SK-N-SH (cell line): ENCODE results near the gene SLC7A1. TPM values are rescaled to one million over a fixed set of nuclear protein-coding genes. Genes with fewer than 3 reads are reported as not detected.

Experiments
- CTCF ChIA-PET: fragments of 300-600, 350-600 bp; formaldehyde crosslinking; extraction: SDS; loops from one replicate; lab custom pipeline; 2021; lab: Yijun Ruan, JAX
- POLR2A ChIA-PET: fragments of 350-600 bp; sonication (Branson Sonifier 250); formaldehyde crosslinking; extraction: SDS; loops from one replicate; lab custom pipeline; 2020; ENCODE audit warnings: antibody characterized with exemption, inconsistent platforms; lab: Yijun Ruan, JAX
- DNase-seq: peaks from one replicate; pipeline ENCODE4 v3.0.0; 2012
- H2AFZ ChIP-seq: fragments of 200-600 bp; sonication (generic); 2 replicates; pipeline ENCODE4 v1.8.1; 2016; ENCODE audit warnings: antibody characterized with exemption, mild to moderate bottlenecking, low read depth
- H3F3A ChIP-seq: fragments of 200-600 bp; sonication (generic); replicated peaks from 2 replicates; pipeline ENCODE3; 2016; ENCODE audit warnings: antibody characterized with exemption, mild to moderate bottlenecking; ENCODE audit not compliant: insufficient read depth
- H3K27ac ChIP-seq, 2 experiments: fragments of 200-500 bp in 1 of 2; fragments of 200-600 bp in 1 of 2; sonication (Bioruptor generic) in 1 of 2; sonication (generic), shearing (Covaris generic) in 1 of 2; 2 replicates each; pipeline versions ENCODE4 v1.5.1 to v1.6.1; 2014 to 2016; ENCODE audit warnings: low read depth in 2 of 2, inconsistent platforms in 1 of 2, low read length in 1 of 2, mild to moderate bottlenecking in 1 of 2, mixed read lengths in 1 of 2
- H3K27me3 ChIP-seq: fragments of 200-600 bp; sonication (generic), shearing (Covaris generic); 2 replicates; pipeline ENCODE4 v1.6.1; 2016; ENCODE audit warnings: mixed run types; ENCODE audit not compliant: insufficient read depth
- H3K36me3 ChIP-seq, 2 experiments: fragments of 200-500 bp in 1 of 2; fragments of 200-600 bp in 1 of 2; sonication (Bioruptor generic) in 1 of 2; sonication (generic) in 1 of 2; replicated peaks in 1 of 2; 2 replicates each; pipeline versions ENCODE3 to v1.5.1; 2014 to 2016; ENCODE audit warnings: low read length in 1 of 2, mild to moderate bottlenecking in 1 of 2; ENCODE audit not compliant: insufficient read depth in 2 of 2, control insufficient read depth in 1 of 2
- H3K4me1 ChIP-seq, 2 experiments: fragments of 200-500 bp in 1 of 2; fragments of 200-600 bp in 1 of 2; sonication (Bioruptor generic) in 1 of 2; sonication (generic), shearing (Covaris generic) in 1 of 2; 2 replicates each; pipeline versions ENCODE4 v1.5.1 to v1.6.1; 2014 to 2016; ENCODE audit warnings: low read depth in 1 of 2, low read length in 1 of 2, mixed run types in 1 of 2; ENCODE audit not compliant: insufficient read depth in 2 of 2, control insufficient read depth in 1 of 2
- H3K4me2 ChIP-seq: fragments of 200-600 bp; sonication (generic), shearing (Covaris generic); 2 replicates; pipeline ENCODE4 v1.6.1; 2017; ENCODE audit warnings: mixed run types
- H3K4me3 ChIP-seq, 2 experiments: fragments of 200-500 bp in 1 of 2; fragments of 200-600 bp in 1 of 2; sonication (Bioruptor generic) in 1 of 2; sonication (generic), shearing (Covaris generic) in 1 of 2; 2 replicates each; pipeline versions ENCODE4 v1.5.1 to v1.8.1; 2014 to 2016; ENCODE audit warnings: low read depth in 2 of 2, inconsistent platforms in 1 of 2, low read length in 1 of 2, mild to moderate bottlenecking in 1 of 2, mixed read lengths in 1 of 2, moderate library complexity in 1 of 2
- H3K79me2 ChIP-seq: fragments of 200-600 bp; sonication (generic); 2 replicates; pipeline ENCODE4 v1.8.1; 2017; ENCODE audit warnings: mild to moderate bottlenecking; ENCODE audit not compliant: insufficient read depth
- H3K9ac ChIP-seq: fragments of 200-600 bp; sonication (generic); 2 replicates; pipeline ENCODE4 v1.6.1; 2017; ENCODE audit warnings: mixed run types
- H3K9me2 ChIP-seq: fragments of 200-600 bp; sonication (generic); 2 replicates; pipeline ENCODE4 v1.6.1; 2017; ENCODE audit warnings: mixed run types
- H3K9me3 ChIP-seq: fragments of 200-600 bp; sonication (generic); 2 replicates; pipeline ENCODE4 v1.6.1; 2017; ENCODE audit warnings: mixed run types, mild to moderate bottlenecking, moderate library complexity
- H4K20me1 ChIP-seq: fragments of 200-600 bp; sonication (generic); 2 replicates; pipeline ENCODE4 v1.6.1; 2017; ENCODE audit warnings: mild to moderate bottlenecking, mixed run types; ENCODE audit not compliant: insufficient read depth
- ELF1 ChIP-seq: IDR thresholded peaks from 2 replicates; pipeline ENCODE4 v1.4.0; 2012
- FOXJ3 ChIP-seq: sonication (generic); formaldehyde crosslinking; IDR thresholded peaks from 2 replicates; pipeline ENCODE4 v1.5.1; 2020; ENCODE audit warnings: mild to moderate bottlenecking, missing genetic modification reagents
- MXI1 ChIP-seq: IDR thresholded peaks from 2 replicates; pipeline ENCODE4 v1.6.1; 2012; ENCODE audit warnings: mild to moderate bottlenecking, low read depth, low read length, improper control_type of control experiment
- NFIC ChIP-seq: IDR thresholded peaks from 2 replicates; pipeline ENCODE4 v1.4.0; 2012; ENCODE audit warnings: borderline replicate concordance
- SMC3 ChIP-seq: IDR thresholded peaks from 2 replicates; pipeline ENCODE4 v1.6.1; 2012; ENCODE audit warnings: low read depth, low read length, improper control_type of control experiment
- TEAD4 ChIP-seq: IDR thresholded peaks from 2 replicates; pipeline ENCODE4 v1.4.0; 2012; ENCODE audit warnings: mild to moderate bottlenecking, borderline replicate concordance; ENCODE audit not compliant: insufficient read depth
- WGBS: methylation state at CpG from one replicate; pipeline ENCODE4 v1.1.6; 2017; ENCODE audit warnings: low lambda C conversion rate; 5-methylcytosine and 5-hydroxymethylcytosine counted together
- polyA plus RNA-seq, 3 experiments: library from polyadenylated mRNA; depleted of rRNA; stranded (reverse); fragments of >200 nt; gene quantifications; 2 replicates each; pipeline ENCODE4 v1.2.3, GENCODE V29; 2012
- TF ChIP-seq, protein P1 (sequence below): fragments of 150-350 bp; IDR thresholded peaks from 2 replicates; pipeline ENCODE4 v1.6.1; 2016; ENCODE audit warnings: mild to moderate bottlenecking, low read depth, low read length
- TF ChIP-seq, protein P2 (sequence below): IDR thresholded peaks from 2 replicates; pipeline ENCODE4 v1.6.1; 2012; ENCODE audit warnings: mild to moderate bottlenecking, low read depth, low read length, moderate library complexity
- TF ChIP-seq, protein P3 (sequence below): fragments of 150-350 bp; IDR thresholded peaks from 2 replicates; pipeline ENCODE4 v1.6.1; 2017; ENCODE audit warnings: antibody characterized with exemption, low read length, low read depth, borderline replicate concordance

Gene SLC7A1
- polyA plus RNA-seq, 1 of the 3 experiments (the other 2 are of a cell fraction) = 14.0 TPM

DNA sequence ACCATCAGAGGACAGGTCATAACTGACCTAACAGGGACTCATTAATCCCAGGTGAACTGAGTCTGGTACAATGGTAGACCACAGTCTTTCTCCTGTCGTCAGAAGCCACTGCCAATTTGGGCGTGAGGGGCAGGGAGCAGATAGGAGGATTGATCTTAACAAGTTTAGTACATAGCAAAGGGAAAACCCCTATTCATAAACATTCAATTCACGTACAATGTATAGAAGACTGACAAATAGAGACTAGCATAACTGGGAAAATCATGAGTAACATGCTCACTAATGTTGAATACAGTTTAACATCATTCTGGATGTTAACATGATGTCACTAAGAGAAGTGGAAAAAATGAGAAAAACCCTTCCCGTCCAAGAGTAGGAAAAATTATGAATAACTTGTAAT lies 54.1 kb downstream of the SLC7A1 start:
- no peaks in the 10 kb centered on the region for H3K9me2 ChIP-seq
- ChIA-PET CTCF (no interaction called here), POLR2A (no interaction called here)
- peaks cover 59% of the 10 kb centered on the region for H4K20me1 ChIP-seq
- no peak overlapping the region for H2AFZ ChIP-seq
- no peaks in the 10 kb centered on the region for H3K9me3 ChIP-seq
- TF ChIP-seq FOXJ3 (CRISPR knock-in tag) (no peak), MXI1 (no peak), SMC3 (no peak), TEAD4 (no peak), NFIC (no peak), ELF1 (no peak)
- TF ChIP-seq, protein P1, sequence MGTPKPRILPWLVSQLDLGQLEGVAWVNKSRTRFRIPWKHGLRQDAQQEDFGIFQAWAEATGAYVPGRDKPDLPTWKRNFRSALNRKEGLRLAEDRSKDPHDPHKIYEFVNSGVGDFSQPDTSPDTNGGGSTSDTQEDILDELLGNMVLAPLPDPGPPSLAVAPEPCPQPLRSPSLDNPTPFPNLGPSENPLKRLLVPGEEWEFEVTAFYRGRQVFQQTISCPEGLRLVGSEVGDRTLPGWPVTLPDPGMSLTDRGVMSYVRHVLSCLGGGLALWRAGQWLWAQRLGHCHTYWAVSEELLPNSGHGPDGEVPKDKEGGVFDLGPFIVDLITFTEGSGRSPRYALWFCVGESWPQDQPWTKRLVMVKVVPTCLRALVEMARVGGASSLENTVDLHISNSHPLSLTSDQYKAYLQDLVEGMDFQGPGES = no peak
- TF ChIP-seq, protein P2, sequence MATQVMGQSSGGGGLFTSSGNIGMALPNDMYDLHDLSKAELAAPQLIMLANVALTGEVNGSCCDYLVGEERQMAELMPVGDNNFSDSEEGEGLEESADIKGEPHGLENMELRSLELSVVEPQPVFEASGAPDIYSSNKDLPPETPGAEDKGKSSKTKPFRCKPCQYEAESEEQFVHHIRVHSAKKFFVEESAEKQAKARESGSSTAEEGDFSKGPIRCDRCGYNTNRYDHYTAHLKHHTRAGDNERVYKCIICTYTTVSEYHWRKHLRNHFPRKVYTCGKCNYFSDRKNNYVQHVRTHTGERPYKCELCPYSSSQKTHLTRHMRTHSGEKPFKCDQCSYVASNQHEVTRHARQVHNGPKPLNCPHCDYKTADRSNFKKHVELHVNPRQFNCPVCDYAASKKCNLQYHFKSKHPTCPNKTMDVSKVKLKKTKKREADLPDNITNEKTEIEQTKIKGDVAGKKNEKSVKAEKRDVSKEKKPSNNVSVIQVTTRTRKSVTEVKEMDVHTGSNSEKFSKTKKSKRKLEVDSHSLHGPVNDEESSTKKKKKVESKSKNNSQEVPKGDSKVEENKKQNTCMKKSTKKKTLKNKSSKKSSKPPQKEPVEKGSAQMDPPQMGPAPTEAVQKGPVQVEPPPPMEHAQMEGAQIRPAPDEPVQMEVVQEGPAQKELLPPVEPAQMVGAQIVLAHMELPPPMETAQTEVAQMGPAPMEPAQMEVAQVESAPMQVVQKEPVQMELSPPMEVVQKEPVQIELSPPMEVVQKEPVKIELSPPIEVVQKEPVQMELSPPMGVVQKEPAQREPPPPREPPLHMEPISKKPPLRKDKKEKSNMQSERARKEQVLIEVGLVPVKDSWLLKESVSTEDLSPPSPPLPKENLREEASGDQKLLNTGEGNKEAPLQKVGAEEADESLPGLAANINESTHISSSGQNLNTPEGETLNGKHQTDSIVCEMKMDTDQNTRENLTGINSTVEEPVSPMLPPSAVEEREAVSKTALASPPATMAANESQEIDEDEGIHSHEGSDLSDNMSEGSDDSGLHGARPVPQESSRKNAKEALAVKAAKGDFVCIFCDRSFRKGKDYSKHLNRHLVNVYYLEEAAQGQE = no peak
- TF ChIP-seq, protein P3, sequence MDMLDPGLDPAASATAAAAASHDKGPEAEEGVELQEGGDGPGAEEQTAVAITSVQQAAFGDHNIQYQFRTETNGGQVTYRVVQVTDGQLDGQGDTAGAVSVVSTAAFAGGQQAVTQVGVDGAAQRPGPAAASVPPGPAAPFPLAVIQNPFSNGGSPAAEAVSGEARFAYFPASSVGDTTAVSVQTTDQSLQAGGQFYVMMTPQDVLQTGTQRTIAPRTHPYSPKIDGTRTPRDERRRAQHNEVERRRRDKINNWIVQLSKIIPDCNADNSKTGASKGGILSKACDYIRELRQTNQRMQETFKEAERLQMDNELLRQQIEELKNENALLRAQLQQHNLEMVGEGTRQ = no peak
- TF ChIP-seq, all 33 proteins: peak for 0
- Histone ChIP-seq H3K9ac (no peak overlapping the region), H3K4me3 (no peak overlapping the region), H3K4me1 (peaks cover 0 to 13% of the 10 kb centered on the region in 2 experiments; a peak in 2 of 4 replicates), H3K27ac (no peak overlapping the region), H3K4me2 (no peak overlapping the region), H3F3A (no peaks in the 10 kb centered on the region), H3K36me3 (peaks cover 0 to 5% of the 10 kb centered on the region in 2 experiments), H3K79me2 (peaks cover 91% of the 10 kb centered on the region), H3K27me3 (no peaks in the 10 kb centered on the region)
- WGBS = 93% methylated on average over 4 of the region's 4 CpGs
- DNase-seq = no peak

DNA sequence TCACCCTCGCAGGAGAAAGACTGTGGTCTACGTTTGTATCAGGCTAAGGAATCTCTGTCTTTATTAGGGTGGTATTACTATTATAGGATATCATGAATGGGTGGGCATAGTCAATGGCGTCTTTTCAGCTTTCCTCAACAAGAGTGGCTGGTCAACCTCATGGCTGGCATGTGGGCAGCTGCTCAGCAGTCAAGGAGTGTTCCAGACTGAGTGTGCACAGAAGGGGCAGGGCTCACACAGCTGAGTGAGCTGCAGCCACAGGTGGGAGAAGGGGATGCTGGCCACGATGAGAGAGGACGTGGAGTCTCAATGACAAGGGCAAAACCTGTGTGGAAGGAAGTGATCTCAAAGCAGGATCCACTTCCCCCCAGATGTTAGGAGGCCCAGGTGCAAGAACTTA lies 54.7 kb downstream of the SLC7A1 start:
- no peak overlapping the region for H3K4me3 ChIP-seq
- no peaks in the 10 kb centered on the region for H3K9me3 ChIP-seq
- no peaks in the 10 kb centered on the region for H3F3A ChIP-seq
- H3K79me2 ChIP-seq = peaks cover 85% of the 10 kb centered on the region
- H3K27ac ChIP-seq = no peak overlapping the region
- H3K9me2 ChIP-seq = no peaks in the 10 kb centered on the region
- H3K9ac ChIP-seq = no peak overlapping the region
- no peak for TF ChIP-seq TEAD4
- H4K20me1 ChIP-seq = peaks cover 59% of the 10 kb centered on the region
- peaks cover under 1 to 5% of the 10 kb centered on the region in 2 experiments for H3K36me3 ChIP-seq
- CTCF ChIA-PET = interaction anchor here (0.7 kb wide), 1 partner anchor 33 kb away, joined by 3 read pairs; no protein-coding TSS in a partner anchor
- 93% methylated on average over 5 of the region's 5 CpGs for WGBS
- H3K4me2 ChIP-seq = no peak overlapping the region
- H3K4me1 ChIP-seq = peaks cover 0 to 15% of the 10 kb centered on the region in 2 experiments; a peak in 2 of 4 replicates
- DNase-seq = no peak
- H3K27me3 ChIP-seq = no peaks in the 10 kb centered on the region
- POLR2A ChIA-PET = no interaction called here
- no peak overlapping the region for H2AFZ ChIP-seq
